Hindlimb muscle (tissue), 1 donor: ENCODE data around the gene SLC13A2. TPM values are rescaled to one million over a fixed set of nuclear protein-coding genes. Genes with fewer than 3 reads are reported as not detected.

Source experiments
- DNase-seq: peaks from one replicate; pipeline ENCODE4 v3.0.0-alpha.2; 2013
- polyA plus RNA-seq: library from polyadenylated mRNA; unstranded; fragments of 120-200 nt; gene quantifications from one replicate; pipeline ENCODE4 v1.2.1, GENCODE V29; 2013; ENCODE audit not compliant: insufficient read length

The SLC13A2 gene
- polyA plus RNA-seq, 1 donor = not detected

DNA sequence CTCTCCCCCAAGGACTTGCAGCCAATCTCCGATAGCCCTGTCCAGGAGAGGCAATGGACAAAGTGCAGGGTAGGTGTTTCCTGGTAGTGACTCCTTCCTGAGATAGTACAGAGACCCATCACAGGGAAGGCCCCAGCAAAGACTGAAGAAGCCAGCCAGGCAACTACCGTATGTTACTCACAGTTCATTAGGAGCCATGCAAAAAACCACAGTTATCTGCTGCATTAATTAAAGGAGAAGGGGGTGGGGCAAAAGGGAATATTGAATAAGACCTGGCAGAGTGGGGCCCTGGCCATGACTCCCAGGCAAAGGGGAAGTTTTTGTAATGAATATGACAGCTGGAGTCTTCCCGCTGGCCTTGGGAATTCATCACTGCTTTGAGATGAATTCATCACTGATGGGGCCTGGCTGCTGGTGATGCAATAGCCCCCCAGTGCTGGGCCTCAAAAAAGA is 2.5 kb upstream of the SLC13A2 start:
- no peak for DNase-seq

DNA sequence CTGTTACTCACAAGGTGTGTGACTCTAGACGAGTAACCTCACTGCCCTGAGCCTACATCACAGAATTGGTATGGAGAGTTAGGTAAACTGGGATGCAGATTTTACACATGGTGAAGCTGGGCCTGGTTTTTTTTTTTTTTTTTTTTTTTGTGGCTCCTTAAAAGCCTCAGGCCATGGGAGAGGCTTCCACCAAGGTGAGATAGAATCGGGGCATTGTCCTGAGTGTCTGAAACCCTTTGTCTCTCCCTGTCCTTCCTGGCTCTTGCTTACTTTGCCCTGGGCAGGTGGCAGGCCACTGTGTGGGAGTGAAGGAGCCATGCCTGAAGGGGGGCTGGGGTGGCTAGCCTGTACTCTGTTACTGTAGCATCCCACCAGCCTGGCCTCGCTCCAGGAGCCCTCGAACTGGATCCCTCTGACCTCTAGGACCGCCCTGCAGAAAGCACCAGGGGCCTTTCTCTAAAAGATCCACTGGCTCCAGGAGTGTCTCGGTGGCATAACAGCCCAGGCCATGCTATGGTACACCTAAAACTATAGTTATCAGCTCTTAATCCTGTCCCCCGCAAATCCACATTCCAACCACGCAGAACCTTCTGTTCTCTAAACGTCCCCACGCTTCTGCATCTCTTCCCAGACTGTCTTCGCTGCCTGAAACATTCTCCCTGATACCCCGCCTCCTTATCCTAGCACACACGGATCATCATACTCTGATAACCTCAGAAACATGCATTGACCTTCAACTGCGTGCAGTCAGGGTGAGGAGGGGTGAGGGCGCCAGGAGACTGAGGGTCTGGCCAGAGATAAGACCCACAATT is 1.7 kb upstream of the SLC13A2 start:
- no peak for DNase-seq

DNA sequence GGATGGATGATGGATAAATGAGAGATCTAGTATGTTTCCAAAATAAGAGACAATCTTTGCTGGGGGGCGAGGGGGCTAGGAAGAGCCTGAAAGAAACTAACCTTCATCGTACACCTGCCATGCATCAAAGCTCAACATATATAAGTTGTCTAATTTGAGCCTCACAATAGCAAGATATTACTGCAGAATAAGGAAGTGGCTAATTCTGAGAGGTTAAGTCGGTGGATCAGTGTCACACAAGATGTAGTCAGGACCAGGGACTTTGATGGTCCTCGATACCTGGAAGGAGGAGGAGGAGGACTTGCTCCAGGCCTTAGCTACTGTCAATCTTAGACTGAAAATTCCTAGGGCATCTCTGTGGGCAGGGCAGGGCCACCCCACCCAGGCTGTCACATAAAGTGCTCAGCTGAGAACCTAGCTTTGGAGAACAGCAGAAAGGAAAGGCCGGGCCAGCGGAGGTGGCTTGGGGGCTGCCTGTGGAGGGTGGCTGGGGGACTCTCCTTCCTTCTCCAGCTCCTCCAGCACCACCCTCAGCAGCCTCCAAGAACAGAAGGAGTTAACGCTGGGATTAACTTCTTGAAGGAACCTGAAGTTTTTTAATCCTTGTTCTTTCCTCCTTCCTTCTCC is 460 bp upstream of the SLC13A2 start:
- DNase-seq = no peak

DNA sequence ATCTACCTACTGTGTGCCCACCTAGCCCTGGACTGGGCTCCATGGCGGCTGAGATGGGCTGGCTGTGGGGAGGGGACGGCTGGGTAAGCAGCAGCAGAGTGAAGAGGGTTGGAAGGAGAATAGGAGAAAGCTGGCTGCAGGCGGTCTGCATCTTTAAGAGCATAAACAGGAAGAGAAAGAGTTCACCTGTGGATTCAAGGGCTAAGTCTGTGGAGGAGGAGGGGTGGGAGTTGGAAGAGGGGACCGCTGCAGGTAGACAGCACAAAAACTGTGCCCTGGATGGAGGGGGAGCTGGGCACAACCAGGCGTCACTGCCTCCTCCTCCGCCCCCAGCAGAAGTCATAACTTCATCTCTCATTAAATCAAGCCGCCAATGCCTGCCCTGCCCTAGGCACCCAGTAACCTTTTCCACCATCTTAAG is 677 bp downstream of the SLC13A2 start:
- no peak for DNase-seq

DNA sequence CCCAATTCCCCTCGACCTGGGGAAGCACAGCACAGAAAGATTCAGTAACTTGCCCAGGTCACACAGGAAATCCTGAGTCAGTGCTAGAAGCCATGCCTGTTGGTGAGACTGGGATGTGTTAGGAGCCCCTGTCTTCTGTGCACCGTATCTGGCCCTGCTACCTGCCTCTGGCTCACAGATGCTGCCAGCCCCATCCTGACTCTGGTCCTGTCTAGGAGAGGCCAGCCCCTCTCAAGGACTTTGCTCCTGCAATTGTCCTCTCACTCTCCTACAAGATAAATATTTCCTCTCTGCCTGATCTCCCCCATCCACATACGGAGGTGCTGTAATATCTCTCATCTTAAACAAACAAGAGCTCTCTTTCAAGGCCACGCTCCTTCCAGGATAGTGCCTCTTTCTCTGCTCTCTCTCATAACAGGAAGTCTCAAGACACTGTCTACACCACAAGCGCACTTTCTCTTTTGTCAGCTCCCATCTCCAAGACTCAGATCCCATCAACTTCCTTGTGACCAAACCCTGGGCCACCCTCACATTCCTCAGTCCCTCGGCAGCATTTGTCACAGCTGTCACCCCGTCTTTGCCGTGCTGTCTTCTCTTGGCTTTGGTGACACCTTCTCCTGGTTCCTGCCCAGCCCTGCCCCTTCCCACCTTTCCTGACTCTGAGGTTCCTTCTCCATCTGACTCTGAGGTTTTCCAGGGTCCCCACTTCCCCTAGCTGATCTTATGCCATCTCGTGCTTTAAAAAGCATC is 1.9 kb downstream of the SLC13A2 start:
- DNase-seq = no peak

DNA sequence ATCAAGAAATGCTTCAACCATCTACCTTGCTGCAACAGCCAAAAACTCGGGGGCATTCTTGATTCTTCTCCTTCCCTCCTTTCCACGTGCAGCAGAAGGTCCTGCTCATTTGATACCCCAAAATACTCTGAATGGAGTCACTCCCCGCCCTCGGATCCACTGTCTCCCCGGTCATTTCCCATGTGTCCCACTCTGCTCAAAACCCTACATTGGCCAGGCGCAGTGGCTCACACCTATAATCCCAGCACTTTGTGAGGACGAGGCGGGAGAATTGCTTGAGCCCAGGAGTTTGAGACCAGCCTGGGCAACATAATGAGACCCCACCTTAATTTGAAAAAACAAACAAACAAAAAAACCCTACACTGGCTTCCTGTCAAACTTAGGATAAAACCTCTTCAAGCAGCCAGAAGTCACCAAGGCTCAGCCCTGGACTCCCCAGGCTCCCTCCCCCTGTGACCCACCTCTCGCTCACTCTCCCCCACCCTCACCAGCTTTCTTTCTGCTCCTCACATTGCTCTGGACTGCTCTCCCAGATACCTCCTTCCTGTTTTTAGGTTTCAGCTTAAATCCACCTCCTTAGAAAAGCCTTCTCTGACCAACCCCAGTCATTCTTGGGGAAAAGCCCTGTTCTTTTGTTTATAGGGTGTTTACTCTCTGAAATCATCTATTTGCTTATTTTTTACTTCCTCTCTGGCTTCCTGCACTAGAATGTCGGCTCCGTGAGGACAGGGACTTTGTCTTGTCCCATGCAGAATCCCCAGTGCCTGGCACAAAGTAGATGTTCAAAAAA is 2.8 kb downstream of the SLC13A2 start:
- no peak for DNase-seq

DNA sequence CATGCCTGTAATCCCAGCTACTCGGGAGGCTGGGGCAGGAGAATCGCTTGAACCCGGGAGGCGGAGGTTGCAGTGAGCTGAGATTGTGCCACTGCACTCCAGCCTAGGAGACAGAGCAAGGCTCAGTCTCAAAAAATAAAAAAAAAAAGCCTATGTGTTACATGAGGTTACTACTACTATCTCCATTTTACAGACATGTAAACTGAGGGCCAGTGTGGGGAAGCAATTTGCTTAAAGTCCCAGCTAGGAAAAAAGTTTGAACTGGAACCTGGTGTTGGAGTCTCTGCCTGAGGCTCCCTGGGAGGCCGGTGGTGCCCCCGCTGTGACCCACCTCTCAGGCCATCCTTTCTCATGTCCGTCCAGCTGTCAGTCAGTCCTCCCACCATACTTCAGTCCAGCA is 4.5 kb downstream of the SLC13A2 start:
- no peak for DNase-seq

DNA sequence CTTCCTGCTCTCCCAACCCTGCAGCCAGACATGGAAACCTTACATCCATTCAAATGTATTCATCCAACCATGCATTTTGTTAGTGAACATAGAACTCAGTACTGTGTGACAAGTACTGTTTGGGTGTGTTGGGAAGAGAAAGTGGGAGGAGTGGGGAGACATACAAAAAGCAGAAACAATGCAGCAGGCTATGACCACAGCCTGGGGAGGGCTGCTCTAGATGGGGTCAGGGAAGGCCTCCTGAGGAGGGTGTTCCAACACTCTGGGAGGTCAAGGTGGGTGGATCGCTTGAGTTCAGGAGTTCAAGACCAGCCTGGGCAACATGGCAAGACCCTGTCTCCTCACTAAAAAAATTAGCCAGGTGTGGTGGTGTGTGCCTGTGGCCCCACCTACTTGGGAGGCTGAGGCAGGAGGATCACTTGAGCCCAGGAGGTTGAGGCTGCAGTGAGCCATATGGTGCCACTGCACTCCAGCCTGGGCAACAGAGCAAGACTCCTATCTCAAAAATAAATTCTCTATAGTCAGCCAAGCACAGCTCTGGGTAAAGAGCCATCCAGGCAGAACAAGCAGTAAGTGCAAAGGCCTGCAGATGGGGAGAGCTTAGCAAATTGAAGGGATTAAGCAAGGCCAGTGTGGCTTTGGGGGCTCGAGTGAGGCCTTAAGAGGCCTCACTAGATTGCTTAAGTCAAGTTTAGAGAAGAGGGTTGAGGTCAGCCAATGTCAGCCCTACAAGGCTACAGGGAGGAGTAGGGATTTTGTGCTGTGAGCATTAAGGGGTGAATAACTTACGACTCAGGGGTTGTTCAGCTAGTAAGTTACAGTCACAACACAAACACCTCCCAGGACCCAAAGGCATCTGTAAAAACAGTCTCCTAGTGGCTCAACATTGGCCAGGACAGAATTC is 5.5 kb downstream of the SLC13A2 start:
- DNase-seq = no peak

DNA sequence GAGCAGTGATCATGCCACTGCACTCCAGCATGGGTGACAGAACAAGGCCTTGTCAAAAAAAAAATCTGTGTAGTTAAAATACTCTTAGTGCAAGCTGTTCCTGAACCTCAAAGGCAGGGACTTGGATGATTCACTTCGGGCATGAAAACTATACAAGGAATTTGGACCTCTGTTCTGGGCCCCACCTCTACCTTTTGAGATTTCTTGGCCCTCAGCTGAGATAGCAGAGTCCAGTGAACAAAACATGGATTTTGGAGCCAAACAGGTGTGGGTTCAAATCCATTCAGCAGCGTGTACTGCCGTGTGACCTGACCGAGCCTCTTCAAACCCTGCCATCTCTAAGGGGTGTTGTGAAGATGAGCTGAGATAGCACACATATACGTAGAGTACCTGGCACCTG is 6.8 kb downstream of the SLC13A2 start:
- no peak for DNase-seq

DNA sequence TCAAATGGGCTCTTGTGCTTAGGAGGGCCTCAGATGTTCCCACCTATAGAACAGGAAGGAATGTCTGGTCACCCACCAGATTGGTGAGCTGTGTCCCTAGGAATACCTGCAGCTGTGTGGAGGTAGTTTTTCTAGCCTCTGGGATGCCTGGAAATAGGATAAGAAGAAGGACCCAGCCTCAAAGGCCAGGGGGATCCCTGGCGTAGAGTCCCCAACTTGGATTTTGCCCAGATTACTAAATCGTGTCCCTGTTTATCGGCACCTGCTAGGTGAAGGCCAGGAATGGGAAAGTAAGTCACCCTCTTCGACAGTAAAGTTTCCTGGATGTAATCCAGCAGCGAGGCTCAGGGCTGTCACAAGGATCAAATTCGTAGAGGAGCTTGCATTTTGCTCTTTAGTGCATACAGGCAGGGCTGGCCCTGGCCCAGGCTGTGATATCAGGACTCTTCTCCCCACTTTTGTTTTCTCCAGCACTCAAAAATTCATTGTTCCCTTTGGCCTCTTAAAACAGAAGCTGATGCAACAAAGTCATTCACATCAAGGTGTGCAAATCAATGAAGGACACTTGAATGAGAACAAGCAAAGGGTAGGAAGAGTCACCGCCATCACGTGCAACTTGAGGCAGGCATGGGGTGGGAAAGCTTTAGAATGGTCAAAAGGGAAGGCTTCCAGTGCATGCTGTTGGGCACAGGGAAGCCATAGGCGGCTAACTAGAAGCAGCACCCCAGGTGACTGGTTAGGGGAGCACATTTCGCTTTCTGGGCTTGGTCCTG is 7.5 kb downstream of the SLC13A2 start:
- no peak for DNase-seq

DNA sequence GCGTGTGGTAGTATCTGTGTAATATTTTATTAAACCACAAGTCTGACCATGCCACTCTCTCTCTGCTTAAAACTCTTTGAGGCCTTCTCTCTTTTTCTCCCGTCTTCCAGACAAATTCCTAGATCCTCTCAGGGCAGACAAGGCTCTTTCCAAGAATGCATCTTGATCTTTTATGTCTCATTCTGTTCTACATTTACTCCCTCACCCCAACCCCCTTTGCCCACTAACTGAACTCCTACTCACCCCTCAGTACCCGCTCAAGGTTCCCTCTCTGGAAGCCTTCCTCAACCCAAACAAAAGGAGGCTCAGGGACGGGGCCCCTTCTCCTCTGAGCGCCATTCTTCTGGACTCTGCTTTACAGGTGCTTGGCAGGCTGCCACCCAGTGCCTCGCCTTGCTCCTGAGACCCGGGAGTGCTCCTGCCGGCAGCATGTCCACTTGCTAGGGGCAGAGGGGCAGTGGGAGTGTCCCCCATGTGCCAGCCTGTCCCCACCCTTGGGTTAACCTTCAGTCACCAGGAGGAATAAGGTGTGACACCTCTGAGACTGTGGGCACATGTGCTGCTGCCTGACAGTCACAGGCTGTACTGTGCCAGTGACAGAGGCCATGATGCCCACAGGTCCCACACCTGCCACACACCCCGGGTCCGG is 9.2 kb downstream of the SLC13A2 start:
- DNase-seq = no peak

DNA sequence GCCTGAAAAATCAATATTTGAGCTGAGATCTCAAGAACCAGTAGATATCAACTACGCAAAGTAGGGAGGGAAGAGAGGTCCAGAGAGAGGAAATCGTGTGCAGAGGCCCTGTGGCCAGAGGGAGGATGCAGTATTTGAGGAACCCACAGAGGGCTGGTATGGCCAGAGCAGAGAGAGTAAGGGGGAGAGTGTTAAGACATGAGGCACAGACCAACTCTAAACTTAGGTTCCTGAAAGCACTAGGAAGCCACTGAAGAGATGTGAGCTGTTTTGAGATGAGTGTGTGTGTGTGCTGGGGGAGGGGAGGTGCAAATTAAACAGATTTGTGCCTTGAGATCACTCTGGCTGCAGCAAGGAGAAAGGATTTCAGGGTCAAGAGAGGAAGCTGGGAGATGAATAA is 10.9 kb downstream of the SLC13A2 start:
- no peak for DNase-seq

DNA sequence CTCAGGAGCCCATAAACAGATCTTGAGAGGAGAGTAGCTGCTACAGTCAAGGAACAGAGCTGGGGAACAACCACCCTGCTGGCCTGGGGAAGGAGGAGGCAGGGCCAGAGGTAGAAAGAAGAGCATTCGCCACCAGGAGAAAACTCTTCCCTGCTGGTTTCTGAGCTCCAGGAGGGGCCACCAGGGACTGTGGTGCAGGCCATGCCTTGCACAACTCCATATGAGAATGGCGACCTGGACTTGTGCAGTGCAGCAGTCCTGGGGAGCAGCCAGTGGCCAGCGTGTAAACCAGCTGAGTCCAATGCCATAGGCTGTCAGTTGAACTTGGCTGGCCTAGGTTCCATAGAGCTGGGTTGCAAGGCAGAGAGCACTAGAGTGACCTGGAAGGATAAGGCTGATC is 11.6 kb downstream of the SLC13A2 start:
- no peak for DNase-seq

DNA sequence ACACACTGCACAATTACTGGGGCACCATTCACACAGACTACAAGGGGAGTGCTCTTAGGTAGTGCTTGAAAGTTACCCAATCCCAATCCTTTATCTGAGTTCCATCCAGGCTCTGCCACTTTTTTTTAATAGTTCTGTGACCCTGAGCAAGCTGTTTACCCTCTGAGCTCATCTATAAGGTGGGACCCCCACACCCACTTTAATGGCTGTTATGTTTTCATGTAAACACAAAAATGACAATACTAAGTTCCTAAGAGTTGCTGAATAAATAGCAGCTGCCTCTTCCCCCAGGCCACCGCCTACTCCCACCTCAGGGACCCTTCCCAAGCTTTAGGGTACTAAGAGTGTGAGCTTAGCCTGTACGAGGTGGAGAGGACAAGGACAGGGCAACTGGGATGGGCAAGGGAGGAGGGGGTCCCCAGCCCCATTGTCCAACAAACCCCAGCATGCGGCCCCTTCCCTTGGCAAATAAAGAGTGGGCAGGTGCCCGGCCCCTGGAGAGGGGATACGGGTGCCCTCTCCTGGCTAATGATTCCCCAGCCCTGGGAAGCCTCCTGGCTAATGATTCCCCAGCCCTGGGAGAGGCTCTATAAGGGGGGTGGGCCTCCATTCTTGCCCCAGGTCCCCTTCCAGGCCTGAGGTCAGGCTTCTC is 14.6 kb downstream of the SLC13A2 start:
- DNase-seq = no peak

DNA sequence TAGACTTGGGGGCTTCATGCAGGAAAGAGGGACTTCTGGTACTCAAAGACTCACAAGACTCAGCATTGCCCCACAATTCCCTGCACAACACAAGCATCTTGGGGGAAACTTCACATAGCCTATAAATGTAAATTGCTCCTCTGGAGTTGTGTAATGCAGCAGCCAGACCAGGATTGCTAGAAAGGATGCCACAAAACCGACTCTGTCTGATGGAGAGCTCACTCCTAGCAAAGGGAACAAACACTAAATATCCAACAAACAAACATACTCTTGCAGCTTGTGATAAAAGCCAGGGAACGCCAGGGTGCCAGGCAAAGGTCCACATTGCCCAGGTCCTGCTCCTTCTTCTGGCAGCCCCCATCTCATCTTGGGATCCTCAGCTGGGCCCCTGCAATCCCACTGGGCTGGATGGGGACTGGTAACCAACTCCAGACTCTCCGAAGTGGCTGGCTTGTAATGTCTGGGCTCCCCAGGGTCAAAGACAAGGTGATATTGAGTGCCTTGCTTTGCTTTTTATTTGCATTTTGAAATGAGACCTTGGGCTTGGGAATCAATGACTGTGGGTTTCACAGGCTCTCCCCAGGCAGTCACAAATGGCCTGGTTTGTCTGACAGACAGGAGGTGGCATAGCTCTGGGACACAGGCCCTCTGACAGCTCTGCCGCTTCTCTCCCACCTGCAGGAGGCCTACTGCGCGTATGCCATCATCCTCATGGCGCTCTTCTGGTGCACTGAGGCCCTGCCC is 15.3 kb downstream of the SLC13A2 start:
- DNase-seq = no peak

DNA sequence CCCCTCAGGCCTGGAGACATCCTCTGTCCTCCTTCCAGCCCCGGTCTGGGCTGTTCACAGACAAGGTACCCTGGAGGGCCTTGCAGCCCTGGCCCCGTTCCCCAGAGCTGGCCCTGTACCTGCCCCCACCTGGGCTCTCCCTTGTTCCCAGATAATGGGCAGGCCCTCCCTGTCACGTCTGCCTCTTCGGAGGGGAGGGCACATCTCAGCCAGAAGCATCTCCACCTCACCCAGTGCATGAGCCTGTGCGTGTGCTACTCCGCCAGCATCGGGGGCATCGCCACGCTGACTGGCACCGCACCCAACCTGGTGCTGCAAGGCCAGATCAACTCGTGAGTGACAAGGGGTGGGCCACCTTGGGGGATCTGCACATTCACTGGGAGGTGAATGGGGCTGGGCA is 17.8 kb downstream of the SLC13A2 start:
- DNase-seq = no peak

DNA sequence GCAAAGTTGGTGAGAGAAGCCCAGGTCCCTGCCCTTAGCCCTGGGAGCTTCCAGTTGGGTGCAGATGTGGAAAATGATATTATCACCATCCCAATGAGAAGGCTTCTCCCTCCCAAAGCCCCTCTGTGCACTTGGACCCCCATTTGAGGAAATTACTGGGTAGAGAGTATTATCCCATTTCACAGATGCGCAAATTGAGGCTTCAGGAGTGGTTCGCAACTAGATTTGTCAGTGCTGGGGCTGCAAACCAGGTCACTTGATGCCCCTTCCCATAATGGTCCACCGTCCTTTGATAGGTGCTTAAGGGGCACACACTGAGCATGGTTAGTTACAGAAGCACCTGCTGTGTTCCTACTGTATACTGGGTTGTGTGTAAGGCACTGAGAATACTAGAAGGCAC is 18.4 kb downstream of the SLC13A2 start:
- no peak for DNase-seq

DNA sequence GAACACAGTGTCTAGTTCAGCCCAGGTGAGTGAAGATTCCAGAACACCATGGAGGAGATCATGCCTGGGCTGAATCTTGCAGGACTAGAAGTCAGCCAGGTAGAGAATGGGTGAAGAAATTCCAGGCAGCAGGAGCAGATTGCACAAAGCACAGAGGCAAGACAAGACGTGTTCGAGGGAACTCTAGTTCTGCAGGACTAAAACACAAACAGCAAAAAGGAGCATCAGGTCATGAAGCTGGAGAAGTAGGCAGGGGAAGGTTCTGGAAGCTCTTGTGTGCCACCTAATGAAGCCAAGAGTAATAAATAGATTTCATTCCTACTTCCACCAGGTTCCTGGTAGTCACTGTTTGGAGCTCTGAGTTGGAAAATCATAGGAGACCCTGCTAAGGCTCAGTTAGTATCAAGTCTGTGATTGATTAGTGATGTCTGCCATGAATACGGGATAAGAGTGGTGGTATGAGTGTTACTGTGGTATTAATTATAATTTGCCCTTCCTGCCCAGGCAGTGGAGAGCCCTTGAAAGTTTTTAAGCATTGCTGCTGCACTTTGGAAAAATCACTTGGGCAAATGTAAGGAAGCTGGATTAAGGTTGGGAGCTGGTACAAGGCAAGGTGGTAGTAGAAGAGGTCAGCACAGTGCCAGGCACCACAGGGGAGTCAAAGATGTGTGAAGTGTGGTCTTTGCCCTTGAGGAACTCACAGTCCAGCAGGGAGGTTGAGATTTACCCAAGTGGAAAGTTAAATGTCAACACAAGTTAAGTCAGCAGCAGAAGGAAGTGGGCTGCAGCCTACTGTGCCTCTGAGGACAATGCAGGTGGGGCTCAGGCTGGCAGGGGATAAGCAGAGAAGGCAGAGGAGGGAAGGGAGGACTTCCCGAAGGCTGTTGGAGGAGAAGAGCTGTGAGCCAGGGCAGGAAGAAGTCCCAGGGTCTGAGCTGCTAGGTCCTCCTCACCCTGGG is 19.2 kb downstream of the SLC13A2 start:
- DNase-seq = no peak
